HepG2 (cell line): Measurements from ENCODE around the gene ZNF644. TPM values are rescaled to one million over a fixed set of nuclear protein-coding genes. Genes with fewer than 3 reads are reported as not detected.

ENCODE experiments used
- CCAR2 ChIP-seq: fragments of 200-400 bp; formaldehyde crosslinking; optimal IDR thresholded peaks from 2 replicates; pipeline ENCODE3; 2018; ENCODE audit warnings: low read depth, mild to moderate bottlenecking, low read length, moderate library complexity
- CENPT ChIP-seq: sonication (generic); formaldehyde crosslinking; IDR thresholded peaks from 2 replicates; pipeline ENCODE4 v1.8.0; 2022; ENCODE audit warnings: low read depth, mild to moderate bottlenecking, moderate library complexity, missing genetic modification reagents
- MBNL3 ChIP-seq: fragments of 250-450 bp; sonication (Bioruptor Pico); conservative IDR thresholded peaks from 2 replicates; pipeline ENCODE4 v1.8.0; 2022; ENCODE audit warnings: mild to moderate bottlenecking, inconsistent platforms
- MEIS1 ChIP-seq: sonication (generic); formaldehyde crosslinking; IDR thresholded peaks from 2 replicates; pipeline ENCODE4 v1.9.0; 2021; ENCODE audit warnings: mild to moderate bottlenecking, missing genetic modification reagents, moderate library complexity, borderline replicate concordance
- NFE2 ChIP-seq: sonication (generic); formaldehyde crosslinking; IDR thresholded peaks from 2 replicates; pipeline ENCODE4 v1.4.0; 2020; ENCODE audit warnings: missing genetic modification reagents
- NFIC ChIP-seq: IDR thresholded peaks from 2 replicates; pipeline ENCODE4 v1.6.1; 2012; ENCODE audit warnings: mild to moderate bottlenecking, low read length, inconsistent platforms
- PRDM10 ChIP-seq: sonication (generic); formaldehyde crosslinking; IDR thresholded peaks from 2 replicates; pipeline ENCODE4 v1.4.0; 2020; ENCODE audit warnings: low read depth, missing genetic modification reagents
- SP2 ChIP-seq: sonication (generic); formaldehyde crosslinking; IDR thresholded peaks from 2 replicates; pipeline ENCODE4 v1.5.1; 2020; ENCODE audit warnings: mild to moderate bottlenecking, missing genetic modification reagents
- SRY ChIP-seq: sonication (generic); formaldehyde crosslinking; IDR thresholded peaks from 2 replicates; pipeline ENCODE4 v1.8.0; 2022; ENCODE audit warnings: mild to moderate bottlenecking, missing genetic modification reagents
- ZBTB38 ChIP-seq: sonication (generic); formaldehyde crosslinking; IDR thresholded peaks from 2 replicates; pipeline ENCODE4 v1.5.1; 2020; ENCODE audit warnings: mild to moderate bottlenecking, missing genetic modification reagents
- ZNF136 ChIP-seq: sonication (generic); formaldehyde crosslinking; IDR thresholded peaks from 2 replicates; pipeline ENCODE4 v1.8.1; 2022; ENCODE audit warnings: low read depth, mild to moderate bottlenecking, moderate library complexity, missing genetic modification reagents
- ZNF17 ChIP-seq: sonication (generic); formaldehyde crosslinking; IDR thresholded peaks from 2 replicates; pipeline ENCODE4 v1.5.0; 2020; ENCODE audit warnings: mild to moderate bottlenecking, missing genetic modification reagents
- ZNF577 ChIP-seq: sonication (generic); formaldehyde crosslinking; IDR thresholded peaks from 2 replicates; pipeline ENCODE4 v1.4.0; 2020; ENCODE audit warnings: mild to moderate bottlenecking, low read depth, missing genetic modification reagents, borderline replicate concordance
- ZNF580 ChIP-seq: IDR thresholded peaks from 2 replicates; pipeline ENCODE4 v1.6.1; 2016; ENCODE audit warnings: low read depth, borderline replicate concordance
- polyA plus RNA-seq, 8 experiments: library from polyadenylated mRNA; depleted of rRNA in 3 of 8; stranded (reverse) in 7 of 8; unstranded in 1 of 8; fragments of >200 nt; fragmentation: Illumina TruSeq in 4 of 8; extraction: Trizol in 4 of 8; gene quantifications; 2 replicates each; pipeline versions ENCODE4 v1.2.1 to v1.2.3, GENCODE V29; 2011 to 2016; ENCODE audit warnings: low read depth in 4 of 8, missing spikeins in 1 of 8, mixed read lengths in 1 of 8; ENCODE audit not compliant: insufficient read depth in 1 of 8
- total RNA-seq, 5 experiments: library from RNA; depleted of rRNA; stranded (reverse); fragments of >200 nt; fragmentation: Illumina TruSeq; extraction: Trizol; gene quantifications; 2 replicates each; pipeline ENCODE4 v1.2.3, GENCODE V29; 2016; ENCODE audit warnings: low read depth in 1 of 5
- TF ChIP-seq, protein P1 (sequence below): sonication (generic); formaldehyde crosslinking; conservative IDR thresholded peaks from 2 replicates; pipeline ENCODE4 v1.4.0; 2020; ENCODE audit warnings: mild to moderate bottlenecking, missing genetic modification reagents, moderate library complexity
- TF ChIP-seq, protein P2 (sequence below): sonication (generic); formaldehyde crosslinking; IDR thresholded peaks from 2 replicates; pipeline ENCODE4 v1.5.1; 2020; ENCODE audit warnings: mild to moderate bottlenecking, missing genetic modification reagents, borderline replicate concordance

The ZNF644 gene
- total and polyA plus RNA-seq, 2 of the 13 experiments (the other 11 are each of a cell fraction or from before 2014, with no cell fraction given) = 17.7 to 51.7 TPM

DNA sequence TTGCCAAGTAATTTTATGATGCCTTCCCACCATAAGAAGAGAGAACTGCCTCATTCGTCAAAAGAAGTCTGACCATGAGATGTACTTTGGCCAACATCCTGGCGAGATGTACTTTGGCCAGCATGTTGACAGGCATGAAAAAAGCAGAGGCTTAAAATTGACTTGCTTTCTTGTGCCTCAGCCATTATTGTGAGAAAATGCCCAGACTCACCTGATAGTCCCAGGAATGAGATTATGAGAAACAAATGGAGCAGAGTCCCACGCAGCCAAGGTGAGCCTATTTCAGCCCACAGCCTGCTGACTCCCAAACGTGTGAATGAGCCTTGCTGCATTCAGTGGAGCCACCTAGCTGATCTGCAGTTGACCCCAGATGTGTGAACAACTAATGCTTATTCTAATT lies 43.5 kb upstream of the ZNF644 start (continued):
- no peak for TF ChIP-seq CENPT
- no peak for TF ChIP-seq MBNL3 (CRISPR knock-in tag)
- TF ChIP-seq ZBTB38 (CRISPR knock-in tag) = no peak
- TF ChIP-seq, protein P1, sequence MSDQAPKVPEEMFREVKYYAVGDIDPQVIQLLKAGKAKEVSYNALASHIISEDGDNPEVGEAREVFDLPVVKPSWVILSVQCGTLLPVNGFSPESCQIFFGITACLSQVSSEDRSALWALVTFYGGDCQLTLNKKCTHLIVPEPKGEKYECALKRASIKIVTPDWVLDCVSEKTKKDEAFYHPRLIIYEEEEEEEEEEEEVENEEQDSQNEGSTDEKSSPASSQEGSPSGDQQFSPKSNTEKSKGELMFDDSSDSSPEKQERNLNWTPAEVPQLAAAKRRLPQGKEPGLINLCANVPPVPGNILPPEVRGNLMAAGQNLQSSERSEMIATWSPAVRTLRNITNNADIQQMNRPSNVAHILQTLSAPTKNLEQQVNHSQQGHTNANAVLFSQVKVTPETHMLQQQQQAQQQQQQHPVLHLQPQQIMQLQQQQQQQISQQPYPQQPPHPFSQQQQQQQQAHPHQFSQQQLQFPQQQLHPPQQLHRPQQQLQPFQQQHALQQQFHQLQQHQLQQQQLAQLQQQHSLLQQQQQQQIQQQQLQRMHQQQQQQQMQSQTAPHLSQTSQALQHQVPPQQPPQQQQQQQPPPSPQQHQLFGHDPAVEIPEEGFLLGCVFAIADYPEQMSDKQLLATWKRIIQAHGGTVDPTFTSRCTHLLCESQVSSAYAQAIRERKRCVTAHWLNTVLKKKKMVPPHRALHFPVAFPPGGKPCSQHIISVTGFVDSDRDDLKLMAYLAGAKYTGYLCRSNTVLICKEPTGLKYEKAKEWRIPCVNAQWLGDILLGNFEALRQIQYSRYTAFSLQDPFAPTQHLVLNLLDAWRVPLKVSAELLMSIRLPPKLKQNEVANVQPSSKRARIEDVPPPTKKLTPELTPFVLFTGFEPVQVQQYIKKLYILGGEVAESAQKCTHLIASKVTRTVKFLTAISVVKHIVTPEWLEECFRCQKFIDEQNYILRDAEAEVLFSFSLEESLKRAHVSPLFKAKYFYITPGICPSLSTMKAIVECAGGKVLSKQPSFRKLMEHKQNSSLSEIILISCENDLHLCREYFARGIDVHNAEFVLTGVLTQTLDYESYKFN = peak; percentile 80
- TF ChIP-seq ZNF17 (CRISPR knock-in tag) = no peak
- TF ChIP-seq NFIC = no peak
- TF ChIP-seq, protein P2, sequence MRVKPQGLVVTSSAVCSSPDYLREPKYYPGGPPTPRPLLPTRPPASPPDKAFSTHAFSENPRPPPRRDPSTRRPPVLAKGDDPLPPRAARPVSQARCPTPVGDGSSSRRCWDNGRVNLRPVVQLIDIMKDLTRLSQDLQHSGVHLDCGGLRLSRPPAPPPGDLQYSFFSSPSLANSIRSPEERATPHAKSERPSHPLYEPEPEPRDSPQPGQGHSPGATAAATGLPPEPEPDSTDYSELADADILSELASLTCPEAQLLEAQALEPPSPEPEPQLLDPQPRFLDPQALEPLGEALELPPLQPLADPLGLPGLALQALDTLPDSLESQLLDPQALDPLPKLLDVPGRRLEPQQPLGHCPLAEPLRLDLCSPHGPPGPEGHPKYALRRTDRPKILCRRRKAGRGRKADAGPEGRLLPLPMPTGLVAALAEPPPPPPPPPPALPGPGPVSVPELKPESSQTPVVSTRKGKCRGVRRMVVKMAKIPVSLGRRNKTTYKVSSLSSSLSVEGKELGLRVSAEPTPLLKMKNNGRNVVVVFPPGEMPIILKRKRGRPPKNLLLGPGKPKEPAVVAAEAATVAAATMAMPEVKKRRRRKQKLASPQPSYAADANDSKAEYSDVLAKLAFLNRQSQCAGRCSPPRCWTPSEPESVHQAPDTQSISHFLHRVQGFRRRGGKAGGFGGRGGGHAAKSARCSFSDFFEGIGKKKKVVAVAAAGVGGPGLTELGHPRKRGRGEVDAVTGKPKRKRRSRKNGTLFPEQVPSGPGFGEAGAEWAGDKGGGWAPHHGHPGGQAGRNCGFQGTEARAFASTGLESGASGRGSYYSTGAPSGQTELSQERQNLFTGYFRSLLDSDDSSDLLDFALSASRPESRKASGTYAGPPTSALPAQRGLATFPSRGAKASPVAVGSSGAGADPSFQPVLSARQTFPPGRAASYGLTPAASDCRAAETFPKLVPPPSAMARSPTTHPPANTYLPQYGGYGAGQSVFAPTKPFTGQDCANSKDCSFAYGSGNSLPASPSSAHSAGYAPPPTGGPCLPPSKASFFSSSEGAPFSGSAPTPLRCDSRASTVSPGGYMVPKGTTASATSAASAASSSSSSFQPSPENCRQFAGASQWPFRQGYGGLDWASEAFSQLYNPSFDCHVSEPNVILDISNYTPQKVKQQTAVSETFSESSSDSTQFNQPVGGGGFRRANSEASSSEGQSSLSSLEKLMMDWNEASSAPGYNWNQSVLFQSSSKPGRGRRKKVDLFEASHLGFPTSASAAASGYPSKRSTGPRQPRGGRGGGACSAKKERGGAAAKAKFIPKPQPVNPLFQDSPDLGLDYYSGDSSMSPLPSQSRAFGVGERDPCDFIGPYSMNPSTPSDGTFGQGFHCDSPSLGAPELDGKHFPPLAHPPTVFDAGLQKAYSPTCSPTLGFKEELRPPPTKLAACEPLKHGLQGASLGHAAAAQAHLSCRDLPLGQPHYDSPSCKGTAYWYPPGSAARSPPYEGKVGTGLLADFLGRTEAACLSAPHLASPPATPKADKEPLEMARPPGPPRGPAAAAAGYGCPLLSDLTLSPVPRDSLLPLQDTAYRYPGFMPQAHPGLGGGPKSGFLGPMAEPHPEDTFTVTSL (CRISPR knock-in tag) = peak; percentile 84; the same call in 1 of the 2 replicates
- TF ChIP-seq CCAR2 = no peak
- TF ChIP-seq MEIS1 (CRISPR knock-in tag) = no peak
- no peak for TF ChIP-seq NFE2 (CRISPR knock-in tag)
- TF ChIP-seq PRDM10 (CRISPR knock-in tag) = no peak
- TF ChIP-seq SRY (CRISPR knock-in tag) = no peak
- TF ChIP-seq ZNF136 (CRISPR knock-in tag) = no peak
- TF ChIP-seq SP2 (CRISPR knock-in tag) = no peak
- no peak for TF ChIP-seq ZNF580 (CRISPR knock-in tag)
- TF ChIP-seq ZNF577 (CRISPR knock-in tag) = no peak
